Kidney (tissue), 14 donors: ENCODE results near the gene HOXB6. TPM values are rescaled to one million over a fixed set of nuclear protein-coding genes. Genes with fewer than 3 reads are reported as not detected.

Experiments used
- DNase-seq, 5 donors: peaks; one replicate each; pipeline ENCODE4 v3.0.0-alpha.2; 2013 to 2020
- FAIRE-seq: peaks from 2 replicates; lab custom pipeline; 2012; peaks lifted over from hg19 to GRCh38; lab: Jason Lieb, UNC
- H3K27ac ChIP-seq, 2 donors: one replicate each; pipeline ENCODE4 v1.7.0; 2013; ENCODE audit warnings: low read depth in 2 of 2, low read length in 2 of 2, inconsistent platforms in 1 of 2
- H3K27me3 ChIP-seq: one replicate; pipeline ENCODE4 v1.7.1; 2013; ENCODE audit warnings: low read length, inconsistent platforms; ENCODE audit not compliant: control insufficient read depth, insufficient read depth
- H3K36me3 ChIP-seq, 3 donors: one replicate each; pipeline versions ENCODE4 v1.7.0 to v1.7.1; 2013; ENCODE audit warnings: low read length in 3 of 3, control low read depth in 1 of 3, inconsistent platforms in 1 of 3; ENCODE audit not compliant: insufficient read depth in 3 of 3, control insufficient read depth in 2 of 3
- H3K4me1 ChIP-seq, 3 donors: one replicate each; pipeline versions ENCODE4 v1.7.0 to v1.7.1; 2013; ENCODE audit warnings: low read length in 3 of 3, inconsistent platforms in 1 of 3, low read depth in 1 of 3; ENCODE audit not compliant: control insufficient read depth in 2 of 3, insufficient read depth in 2 of 3
- H3K4me3 ChIP-seq, 3 donors: one replicate each; pipeline versions ENCODE4 v1.7.0 to v1.8.1; 2013; ENCODE audit warnings: low read length in 3 of 3, control low read depth in 1 of 3, inconsistent platforms in 1 of 3
- H3K9ac ChIP-seq, 3 donors: one replicate each; pipeline versions ENCODE4 v1.7.0 to v1.7.1; 2013; ENCODE audit warnings: low read length in 3 of 3, control low read depth in 1 of 3, inconsistent platforms in 1 of 3
- H3K9me3 ChIP-seq, 3 donors: one replicate each; pipeline versions ENCODE4 v1.7.0 to v1.7.1; 2013; ENCODE audit warnings: low read length in 3 of 3, control low read depth in 1 of 3, inconsistent platforms in 1 of 3; ENCODE audit not compliant: control insufficient read depth in 2 of 3, insufficient read depth in 1 of 3
- intact Hi-C: fragments of 100-400 bp; cut with DNase I; formaldehyde crosslinking; loops from one replicate; pipeline ENCODE4 v1.11.1; 2022
- polyA plus RNA-seq: library from polyadenylated mRNA; stranded (reverse); fragments of 350-450 nt; fragmentation: Illumina TruSeq; extraction: RNeasy Lipid Tissue Mini Kit (QIAGEN cat#74804); gene quantifications from one replicate; pipeline ENCODE4 v1.2.3, GENCODE V29; 2014; ENCODE audit warnings: low read depth, low replicate concordance; ENCODE audit not compliant: insufficient read depth
- total RNA-seq: library from RNA; stranded (reverse); fragmentation: NEBNext Ultra II Directional; extraction: Animal tissue kit (Norgen Biotek cat#: 25700); gene quantifications from one replicate; pipeline ENCODE4 v1.2.1, GENCODE V29; 2021
- TF ChIP-seq, protein P1 (sequence below): IDR thresholded peaks from 3 replicates; pipeline ENCODE4 v1.5.1; 2012; ENCODE audit warnings: mild to moderate bottlenecking, moderate library complexity, borderline replicate concordance; ENCODE audit not compliant: insufficient read depth; ENCODE audit errors: extremely low read depth
- donor health status: control.
- donor health status: control.
- donor health status: control.
- donor health status: control.
- donor health status: control.
- donor health status: DM: yes; HTN: yes; CAD: no.
- donor health status: Normal renal cell carcinoma (clear cell type).

HOXB6 gene
- total and polyA plus RNA-seq, 2 donors from 2014 or later: 44.0 to 90.2 TPM

DNA sequence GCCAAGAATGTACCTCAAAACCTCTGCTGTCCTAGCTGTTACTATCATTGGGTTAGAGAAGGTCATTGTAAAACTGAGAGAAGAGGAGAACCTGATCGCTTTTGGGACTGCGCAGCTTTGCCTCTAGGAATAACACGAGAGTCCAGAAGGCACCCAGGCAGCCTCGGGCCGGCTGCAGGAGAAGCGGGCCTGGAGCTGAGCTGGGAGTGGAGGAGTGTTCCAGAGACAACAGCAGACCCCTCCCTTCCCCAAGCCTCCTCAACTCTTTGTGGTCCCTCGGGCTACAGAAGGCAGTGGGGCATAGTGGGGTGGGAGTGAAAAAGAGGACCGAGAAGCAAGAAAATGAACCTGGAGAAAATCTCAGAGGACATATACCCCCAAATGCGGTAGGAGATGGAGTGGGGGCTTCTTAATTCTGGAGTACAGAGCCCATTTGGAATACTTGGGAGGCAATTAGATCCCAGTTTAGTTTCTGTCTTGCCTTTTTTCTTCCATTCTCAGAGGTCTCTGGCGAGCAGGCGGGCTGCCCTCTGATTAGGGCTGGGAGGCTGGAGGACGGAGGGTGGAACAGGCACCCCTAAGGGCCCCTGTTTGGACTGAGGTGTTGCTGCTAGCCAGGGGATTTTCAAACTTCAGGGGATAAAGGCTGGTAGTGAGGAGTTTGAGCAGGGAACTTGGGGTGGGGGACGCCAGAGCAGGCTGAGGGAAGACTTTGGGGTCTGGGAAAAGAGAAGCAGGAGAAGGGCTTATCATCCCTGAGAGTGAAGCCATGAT is 46.5 kb downstream of the HOXB6 start:
- TF ChIP-seq, protein P1, sequence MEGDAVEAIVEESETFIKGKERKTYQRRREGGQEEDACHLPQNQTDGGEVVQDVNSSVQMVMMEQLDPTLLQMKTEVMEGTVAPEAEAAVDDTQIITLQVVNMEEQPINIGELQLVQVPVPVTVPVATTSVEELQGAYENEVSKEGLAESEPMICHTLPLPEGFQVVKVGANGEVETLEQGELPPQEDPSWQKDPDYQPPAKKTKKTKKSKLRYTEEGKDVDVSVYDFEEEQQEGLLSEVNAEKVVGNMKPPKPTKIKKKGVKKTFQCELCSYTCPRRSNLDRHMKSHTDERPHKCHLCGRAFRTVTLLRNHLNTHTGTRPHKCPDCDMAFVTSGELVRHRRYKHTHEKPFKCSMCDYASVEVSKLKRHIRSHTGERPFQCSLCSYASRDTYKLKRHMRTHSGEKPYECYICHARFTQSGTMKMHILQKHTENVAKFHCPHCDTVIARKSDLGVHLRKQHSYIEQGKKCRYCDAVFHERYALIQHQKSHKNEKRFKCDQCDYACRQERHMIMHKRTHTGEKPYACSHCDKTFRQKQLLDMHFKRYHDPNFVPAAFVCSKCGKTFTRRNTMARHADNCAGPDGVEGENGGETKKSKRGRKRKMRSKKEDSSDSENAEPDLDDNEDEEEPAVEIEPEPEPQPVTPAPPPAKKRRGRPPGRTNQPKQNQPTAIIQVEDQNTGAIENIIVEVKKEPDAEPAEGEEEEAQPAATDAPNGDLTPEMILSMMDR: no peak
- Histone ChIP-seq H3K4me1 (peaks cover 33 to 61% (median 44%) of the 10 kb centered on the region in 3 donors), H3K27me3 (no peaks in the 10 kb centered on the region), H3K9me3 (no peaks in the 10 kb centered on the region), H3K9ac (peak overlapping the region in 2 of 3 donors; percentile 29 to 68), H3K36me3 (peaks cover 0 to 6% (median 0%) of the 10 kb centered on the region in 3 donors), H3K27ac (peak overlapping the region; percentile 63 to 88), H3K4me3 (peak overlapping the region in 2 of 3 donors; percentile 4 to 59)
- DNase-seq (no peak), FAIRE-seq (no peak)
- intact Hi-C loops: no loop called here

DNA sequence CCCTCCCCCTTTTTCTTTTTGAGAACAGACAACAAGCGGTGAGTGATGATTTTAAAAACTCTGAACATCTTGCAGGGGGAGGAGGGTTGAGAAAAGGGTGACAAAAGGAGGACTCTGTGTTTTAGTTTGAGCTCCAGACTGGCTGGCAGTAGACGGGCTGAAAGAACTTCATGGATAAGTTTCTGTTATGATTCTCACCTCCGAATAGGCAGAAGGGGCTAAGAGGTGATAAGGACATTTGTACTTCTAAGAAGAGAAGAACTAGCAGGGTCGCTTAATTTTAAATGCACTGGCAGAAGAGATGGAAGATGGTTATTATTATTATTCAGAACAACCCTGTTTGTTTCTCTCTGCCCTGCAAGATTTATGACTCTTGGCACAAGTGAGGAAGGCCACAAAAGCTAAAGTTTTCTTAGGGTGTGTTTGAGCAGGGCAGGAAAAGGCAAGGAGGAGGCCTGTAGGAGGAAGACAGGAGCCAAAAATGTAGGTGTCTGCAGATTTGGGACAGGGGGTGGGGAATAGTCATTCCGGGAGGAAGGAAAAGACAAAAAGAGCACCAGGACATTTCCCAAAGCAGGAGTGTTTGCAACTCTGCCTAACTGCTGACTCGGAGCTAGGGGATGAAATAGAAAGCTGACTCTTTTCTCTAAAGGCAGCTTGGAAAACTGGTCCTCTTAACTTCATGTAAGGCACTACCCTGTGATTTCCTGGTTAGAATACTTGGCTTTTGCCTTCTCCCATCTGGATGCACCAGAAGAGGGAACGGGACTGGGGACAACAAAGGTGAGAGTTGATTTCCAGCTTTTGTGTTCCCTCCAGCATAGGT is 48.0 kb downstream of the HOXB6 start:
- Histone ChIP-seq H3K36me3 (peaks cover 0 to 4% (median 0%) of the 10 kb centered on the region in 3 donors), H3K4me1 (peaks cover 23 to 46% (median 31%) of the 10 kb centered on the region in 3 donors), H3K9ac (peak overlapping the region; percentile 3 to 68 (median 21)), H3K9me3 (no peaks in the 10 kb centered on the region), H3K27ac (peak overlapping the region; percentile 63 to 88), H3K4me3 (peak overlapping the region in 2 of 3 donors; percentile 16 to 59), H3K27me3 (no peaks in the 10 kb centered on the region)
- FAIRE-seq: no peak
- intact Hi-C loops: no loop called here
- peak in 1 of 5 donors; percentile 67 for DNase-seq
- TF ChIP-seq, protein P1: no peak

DNA sequence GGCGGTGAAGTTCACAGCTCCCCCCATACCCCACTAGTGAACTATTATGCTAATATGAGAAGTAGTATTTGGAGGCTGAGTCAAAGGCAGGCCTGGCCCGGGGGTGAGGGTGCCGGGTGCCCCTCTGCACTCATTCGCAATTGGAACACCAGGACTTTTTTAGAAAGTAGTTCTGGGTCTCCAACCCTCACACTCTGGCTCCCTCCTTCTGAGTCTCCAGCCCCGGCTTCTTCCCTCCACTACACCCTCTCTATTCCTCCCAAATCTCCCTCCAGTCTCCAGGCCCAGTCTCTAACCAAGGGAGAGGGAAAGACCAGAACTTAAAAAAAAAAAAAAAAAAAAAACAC is 48.6 kb downstream of the HOXB6 start:
- FAIRE-seq (no peak), DNase-seq (no peak)
- Histone ChIP-seq H3K4me1 (peaks cover 17 to 41% (median 26%) of the 10 kb centered on the region in 3 donors), H3K27me3 (no peaks in the 10 kb centered on the region), H3K36me3 (no peaks in the 10 kb centered on the region), H3K4me3 (peak overlapping the region in 1 of 3 donors; percentile 59), H3K9me3 (no peaks in the 10 kb centered on the region), H3K9ac (peak overlapping the region; percentile 10 to 68 (median 33)), H3K27ac (peak overlapping the region; percentile 63 to 88)
- TF ChIP-seq, protein P1: no peak
- intact Hi-C loops: no loop called here
